Activated naive CD4-positive, alpha-beta T cell treated with anti-CD3 and anti-CD28 coated beads, Interleukin-2, amount 50 U/mL, for 24 hours (primary cell): ENCODE measurements around the gene GRID1.

Experiments
- H3K27ac Mint-ChIP-seq: one replicate; pipeline ENCODE4 v1.8.0; 2021; ENCODE audit warnings: mild to moderate bottlenecking, mixed read lengths
- H3K27me3 Mint-ChIP-seq: one replicate; pipeline ENCODE4 v1.8.0; 2021; ENCODE audit warnings: mixed read lengths
- H3K36me3 Mint-ChIP-seq: one replicate; pipeline ENCODE4 v1.8.0; 2021; ENCODE audit warnings: mixed read lengths
- H3K4me1 Mint-ChIP-seq: one replicate; pipeline ENCODE4 v1.8.0; 2021; ENCODE audit warnings: mixed read lengths
- H3K4me3 Mint-ChIP-seq: one replicate; pipeline ENCODE4 v1.8.0; 2021; ENCODE audit warnings: mild to moderate bottlenecking, mixed read lengths
- H3K9me3 Mint-ChIP-seq: one replicate; pipeline ENCODE4 v1.8.0; 2021; ENCODE audit warnings: mixed read lengths

The GRID1 gene

DNA sequence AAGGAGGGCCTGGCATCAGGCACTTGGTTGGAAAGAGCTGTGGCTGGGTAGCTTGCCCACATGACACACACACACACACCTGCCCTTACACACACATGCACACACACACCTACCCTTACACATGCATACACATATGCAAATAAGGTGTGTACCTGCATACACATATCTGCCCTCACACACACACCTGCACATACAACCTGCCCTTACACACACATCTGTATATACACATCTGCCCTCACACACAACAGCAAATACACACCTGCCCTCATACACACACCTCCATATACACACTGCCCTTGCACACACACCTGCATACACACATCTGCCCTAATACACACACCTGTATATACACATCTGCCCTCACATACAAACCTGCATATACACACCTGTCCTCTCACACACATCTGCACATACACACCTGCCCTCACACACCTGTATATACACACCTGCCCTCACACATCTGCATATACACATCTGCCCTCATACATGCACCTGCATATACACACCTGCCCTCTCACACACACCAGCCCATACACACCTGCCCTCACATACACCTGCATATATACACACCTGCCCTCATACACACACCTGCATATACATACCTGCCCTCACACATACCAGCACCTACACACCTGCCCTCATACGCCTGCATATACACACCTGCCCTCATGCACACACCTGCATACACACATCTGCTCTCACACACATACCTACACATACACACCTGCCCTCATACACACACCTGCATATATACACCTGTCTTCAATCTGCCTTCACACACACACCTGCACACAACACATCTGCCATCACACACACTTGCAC lies 82.9 kb downstream of the GRID1 start:
- no peaks in the 10 kb centered on the region for H3K9me3 Mint-ChIP-seq
- H3K27me3 Mint-ChIP-seq = peaks cover 4% of the 10 kb centered on the region
- no peak overlapping the region for H3K4me3 Mint-ChIP-seq
- H3K4me1 Mint-ChIP-seq = no peaks in the 10 kb centered on the region
- H3K27ac Mint-ChIP-seq = no peak overlapping the region
- no peaks in the 10 kb centered on the region for H3K36me3 Mint-ChIP-seq

GRCh38 chr10:86282664-86283465 lies 83.7 kb downstream of the GRID1 start:
- Mint-ChIP-seq H3K9me3 (no peaks in the 10 kb centered on the region), H3K4me3 (no peak overlapping the region), H3K27me3 (peaks cover 4% of the 10 kb centered on the region), H3K4me1 (no peaks in the 10 kb centered on the region), H3K27ac (no peak overlapping the region), H3K36me3 (no peaks in the 10 kb centered on the region)

DNA sequence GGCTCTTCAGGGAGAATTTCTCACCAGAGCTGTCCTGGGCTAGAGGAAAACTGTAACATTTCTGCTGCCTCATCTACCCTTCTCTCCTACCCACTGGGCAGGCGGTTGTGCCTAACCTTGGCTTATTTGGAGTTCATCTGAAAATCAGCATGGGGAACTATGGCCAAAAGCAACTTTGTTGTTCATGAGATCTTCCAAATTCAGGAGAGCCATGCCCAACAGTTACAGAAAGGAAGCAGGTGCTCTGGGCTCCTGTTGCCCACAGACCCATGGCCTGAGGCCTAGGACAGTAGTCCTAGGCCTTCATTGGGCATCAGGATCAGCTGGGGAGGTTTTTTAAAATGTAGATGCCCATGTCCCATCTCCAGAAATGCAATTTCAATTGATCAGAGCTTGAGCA lies 85.2 kb downstream of the GRID1 start:
- H3K27ac Mint-ChIP-seq = no peak overlapping the region
- H3K36me3 Mint-ChIP-seq = no peaks in the 10 kb centered on the region
- H3K4me3 Mint-ChIP-seq = no peak overlapping the region
- H3K27me3 Mint-ChIP-seq = peaks cover 6% of the 10 kb centered on the region
- H3K9me3 Mint-ChIP-seq = no peaks in the 10 kb centered on the region
- no peaks in the 10 kb centered on the region for H3K4me1 Mint-ChIP-seq

- no peak overlapping the region for H3K4me3 Mint-ChIP-seq
- no peak overlapping the region for H3K27ac Mint-ChIP-seq
- peaks cover 6% of the 10 kb centered on the region for H3K9me3 Mint-ChIP-seq
- peaks cover 13% of the 10 kb centered on the region for H3K27me3 Mint-ChIP-seq
- no peaks in the 10 kb centered on the region for H3K4me1 Mint-ChIP-seq
- no peaks in the 10 kb centered on the region for H3K36me3 Mint-ChIP-seq
Observed at GRCh38 chr10:86269332-86269731, 97.3 kb downstream of the GRID1 start.

DNA sequence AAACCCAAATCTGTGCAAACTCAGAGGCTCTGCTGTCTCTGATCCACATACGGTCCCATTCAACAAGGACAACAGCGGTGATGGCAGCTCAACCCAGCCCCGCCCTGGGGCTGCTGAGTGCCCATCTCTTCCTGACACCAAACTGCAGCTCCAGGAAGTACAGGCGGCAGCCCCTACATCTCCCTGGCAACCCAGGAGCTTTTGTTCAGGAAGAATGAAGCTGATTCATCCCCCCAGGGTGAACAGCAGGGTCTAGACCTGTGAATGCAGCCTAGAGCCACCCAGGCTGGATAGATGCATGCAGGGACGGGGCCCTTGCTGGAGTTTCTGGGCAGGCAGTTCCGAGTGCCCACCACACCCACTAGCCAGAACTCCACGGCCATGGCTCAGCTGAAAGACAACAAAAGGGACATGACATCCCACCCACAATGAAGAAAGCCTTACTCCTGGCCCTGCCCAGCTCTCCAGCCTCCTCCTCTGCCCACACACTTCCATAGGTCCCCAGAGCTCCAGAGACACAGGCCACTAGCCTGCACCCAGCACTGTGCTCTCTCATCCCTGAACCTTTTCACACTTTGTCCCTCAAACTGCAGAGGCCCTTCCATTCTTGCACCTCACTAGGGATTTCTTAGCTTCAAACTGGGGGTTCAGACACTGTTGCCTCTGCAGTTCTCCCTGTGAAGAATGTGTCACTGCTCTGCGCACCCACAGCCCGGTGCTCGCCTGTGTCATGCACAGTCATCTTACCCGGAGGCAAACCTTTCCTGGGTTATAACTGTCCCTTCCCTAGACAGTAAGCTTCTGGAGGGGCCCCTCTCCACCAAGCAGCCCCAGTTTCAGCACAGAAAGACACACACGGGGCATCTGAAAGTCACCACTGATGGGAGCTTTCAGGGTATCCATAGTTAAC lies 99.1 kb downstream of the GRID1 start:
- peaks cover 17% of the 10 kb centered on the region for H3K27me3 Mint-ChIP-seq
- H3K4me1 Mint-ChIP-seq = no peaks in the 10 kb centered on the region
- H3K27ac Mint-ChIP-seq = no peak overlapping the region
- no peak overlapping the region for H3K4me3 Mint-ChIP-seq
- H3K9me3 Mint-ChIP-seq = peaks cover 6% of the 10 kb centered on the region
- H3K36me3 Mint-ChIP-seq = no peaks in the 10 kb centered on the region

- no peak overlapping the region for H3K4me3 Mint-ChIP-seq
- no peak overlapping the region for H3K27ac Mint-ChIP-seq
- no peaks in the 10 kb centered on the region for H3K4me1 Mint-ChIP-seq
- H3K9me3 Mint-ChIP-seq = peaks cover 4% of the 10 kb centered on the region
- peaks cover 17% of the 10 kb centered on the region for H3K27me3 Mint-ChIP-seq
- H3K36me3 Mint-ChIP-seq = no peaks in the 10 kb centered on the region
Observed at GRCh38 chr10:86266446-86267242, 100.0 kb downstream of the GRID1 start.

DNA sequence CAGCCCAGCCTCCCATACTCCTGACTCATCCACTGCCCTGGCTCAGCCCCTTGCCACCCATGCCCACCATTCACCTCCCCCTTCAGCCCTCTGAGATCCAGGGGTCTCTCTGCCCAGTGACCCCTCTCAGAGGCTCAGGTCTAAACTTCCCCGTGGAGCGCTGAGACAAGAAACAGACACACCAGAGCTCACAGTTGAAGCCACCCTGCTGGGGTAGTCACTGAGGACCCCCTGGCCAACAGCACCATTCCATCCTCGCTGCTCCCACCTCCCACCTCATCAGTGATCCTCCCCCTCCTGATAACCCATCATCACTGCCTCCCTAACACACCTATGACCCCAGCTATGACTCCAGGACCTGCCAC lies 100.7 kb downstream of the GRID1 start:
- no peak overlapping the region for H3K27ac Mint-ChIP-seq
- no peaks in the 10 kb centered on the region for H3K4me1 Mint-ChIP-seq
- H3K9me3 Mint-ChIP-seq = no peaks in the 10 kb centered on the region
- H3K27me3 Mint-ChIP-seq = peaks cover 15% of the 10 kb centered on the region
- no peaks in the 10 kb centered on the region for H3K36me3 Mint-ChIP-seq
- H3K4me3 Mint-ChIP-seq = no peak overlapping the region

- Mint-ChIP-seq H3K9me3 (no peaks in the 10 kb centered on the region), H3K4me1 (no peaks in the 10 kb centered on the region), H3K4me3 (no peak overlapping the region), H3K36me3 (no peaks in the 10 kb centered on the region), H3K27ac (no peak overlapping the region), H3K27me3 (peaks cover 15% of the 10 kb centered on the region)
Observed at GRCh38 chr10:86265236-86265894, 101.2 kb downstream of the GRID1 start.

DNA sequence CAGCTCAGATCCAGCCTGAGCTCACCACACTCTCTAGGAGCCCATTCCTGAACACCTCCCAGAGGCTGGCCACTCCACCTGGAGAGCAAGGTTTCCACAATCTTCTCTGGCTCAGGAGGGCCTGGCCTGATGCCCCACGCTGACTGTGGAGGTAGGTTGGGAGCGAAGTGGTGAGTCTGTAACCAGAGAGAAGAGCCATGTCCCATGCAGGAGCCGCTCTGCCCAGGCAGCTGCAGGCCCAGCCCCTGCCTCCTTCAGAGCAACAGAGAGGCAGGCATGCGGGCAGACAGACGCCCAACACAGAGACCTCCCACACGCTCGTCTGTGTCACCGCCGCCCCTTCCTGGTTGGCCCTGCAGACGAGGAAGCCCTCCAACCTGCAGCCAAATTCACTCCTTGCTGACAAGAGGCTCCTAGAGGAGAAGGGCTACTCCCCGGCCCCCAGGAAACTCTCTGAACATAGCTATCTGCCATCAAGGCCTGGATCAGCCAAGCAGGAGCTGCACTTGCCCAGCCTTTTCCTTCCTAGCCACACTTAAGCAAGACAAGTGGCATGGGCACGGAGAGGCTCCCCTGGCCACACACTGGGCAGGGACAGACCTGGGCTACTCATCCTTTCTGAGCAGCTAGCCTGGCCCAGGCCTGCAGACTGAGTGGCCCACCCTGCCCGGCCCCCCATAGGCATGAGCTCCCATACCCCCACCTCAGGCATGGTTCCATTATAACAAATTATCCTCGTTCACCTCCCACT lies 101.9 kb downstream of the GRID1 start:
- Mint-ChIP-seq H3K36me3 (no peaks in the 10 kb centered on the region), H3K27ac (no peak overlapping the region), H3K4me1 (no peaks in the 10 kb centered on the region), H3K27me3 (peaks cover 14% of the 10 kb centered on the region), H3K9me3 (no peaks in the 10 kb centered on the region), H3K4me3 (no peak overlapping the region)

GRCh38 chr10:86263907-86264306 lies 102.7 kb downstream of the GRID1 start:
- no peaks in the 10 kb centered on the region for H3K4me1 Mint-ChIP-seq
- no peak overlapping the region for H3K27ac Mint-ChIP-seq
- no peaks in the 10 kb centered on the region for H3K36me3 Mint-ChIP-seq
- no peak overlapping the region for H3K4me3 Mint-ChIP-seq
- H3K27me3 Mint-ChIP-seq = peaks cover 14% of the 10 kb centered on the region
- no peaks in the 10 kb centered on the region for H3K9me3 Mint-ChIP-seq

- Mint-ChIP-seq H3K27ac (no peak overlapping the region), H3K27me3 (peaks cover 14% of the 10 kb centered on the region), H3K4me3 (no peak overlapping the region), H3K9me3 (no peaks in the 10 kb centered on the region), H3K4me1 (no peaks in the 10 kb centered on the region), H3K36me3 (no peaks in the 10 kb centered on the region)
Observed at GRCh38 chr10:86263209-86263608, 103.4 kb downstream of the GRID1 start.

DNA sequence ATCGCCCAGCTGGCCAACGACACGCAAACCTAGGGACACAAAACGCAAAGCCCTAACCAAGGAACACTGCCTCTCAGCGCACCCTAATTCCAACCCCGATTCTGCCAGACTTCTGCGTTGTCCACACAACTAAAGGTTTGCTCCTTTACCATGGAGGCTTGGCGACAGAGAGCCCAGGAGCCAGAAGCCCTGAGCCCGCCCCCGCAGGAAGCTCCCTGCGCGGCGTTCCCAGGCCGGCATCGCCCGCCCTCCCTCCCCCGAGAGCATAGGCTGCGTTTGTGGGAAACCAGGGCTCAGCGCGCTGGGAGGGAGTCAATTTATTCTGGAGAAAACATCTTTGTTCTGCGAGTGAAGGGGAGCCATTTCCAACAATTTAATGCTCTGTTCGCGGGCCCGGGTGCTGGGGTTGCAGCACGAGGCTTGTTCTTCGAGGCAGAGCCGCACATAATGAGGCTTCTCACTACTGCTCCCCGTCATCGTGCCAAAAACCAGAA lies 103.9 kb downstream of the GRID1 start:
- Mint-ChIP-seq H3K9me3 (no peaks in the 10 kb centered on the region), H3K4me1 (no peaks in the 10 kb centered on the region), H3K36me3 (no peaks in the 10 kb centered on the region), H3K27me3 (peaks cover 14% of the 10 kb centered on the region), H3K4me3 (no peak overlapping the region), H3K27ac (no peak overlapping the region)

- no peaks in the 10 kb centered on the region for H3K9me3 Mint-ChIP-seq
- no peak overlapping the region for H3K4me3 Mint-ChIP-seq
- H3K27me3 Mint-ChIP-seq = peaks cover 14% of the 10 kb centered on the region
- H3K4me1 Mint-ChIP-seq = no peaks in the 10 kb centered on the region
- no peaks in the 10 kb centered on the region for H3K36me3 Mint-ChIP-seq
- no peak overlapping the region for H3K27ac Mint-ChIP-seq
Observed at GRCh38 chr10:86261941-86262687, 104.5 kb downstream of the GRID1 start.
